Uterus (tissue), 4 donors: Measurements from ENCODE around the gene CAMTA2. TPM values are rescaled to one million over a fixed set of nuclear protein-coding genes. Genes with fewer than 3 reads are reported as not detected.

ENCODE experiments used
- DNase-seq, 2 donors: peaks; one replicate each; pipeline ENCODE4 v3.0.0-alpha.2; 2019 to 2020
- H3K27ac ChIP-seq, 2 donors: fragments of 200-600 bp; sonication (generic); 1 replicate in 1 of 2; 2 replicates in 1 of 2; pipeline ENCODE4 v1.5.1; 2016 to 2018
- H3K27me3 ChIP-seq, 2 donors: fragments of 200-600 bp; sonication (generic); one replicate each; pipeline ENCODE4 v1.5.1; 2018 to 2019; ENCODE audit warnings: control low read depth in 1 of 2
- H3K36me3 ChIP-seq, 2 donors: fragments of 200-600 bp; sonication (generic); one replicate each; pipeline ENCODE4 v1.5.1; 2019; ENCODE audit warnings: control low read depth in 1 of 2
- H3K4me1 ChIP-seq, 2 donors: fragments of 200-600 bp; sonication (generic); one replicate each; pipeline ENCODE4 v1.5.1; 2018 to 2019; ENCODE audit warnings: control low read depth in 1 of 2
- H3K4me3 ChIP-seq, 2 donors: fragments of 200-600 bp; sonication (generic); 1 replicate in 1 of 2; 2 replicates in 1 of 2; pipeline ENCODE4 v1.5.1; 2018 to 2019; ENCODE audit warnings: mild to moderate bottlenecking in 1 of 2
- H3K9me3 ChIP-seq, 2 donors: fragments of 200-600 bp; sonication (generic); one replicate each; pipeline ENCODE4 v1.5.1; 2019; ENCODE audit warnings: control low read depth in 1 of 2
- POLR2A ChIP-seq, 2 donors: fragments of 450-650 bp; IDR thresholded peaks; one replicate each; pipeline ENCODE4 v1.6.1; 2016; ENCODE audit warnings: antibody characterized with exemption in 2 of 2, mild to moderate bottlenecking in 1 of 2, moderate library complexity in 1 of 2
- intact Hi-C: fragments of 100-400 bp; cut with DNase I; formaldehyde crosslinking; loops from one replicate; pipeline ENCODE4 v1.15.1; 2023; ENCODE audit warnings: low total_unique reads
- total RNA-seq, 4 donors: library from RNA; depleted of rRNA in 3 of 4; stranded (reverse); fragments of >200 nt in 3 of 4; gene quantifications; one replicate each; pipeline versions ENCODE4 v1.1.0 to v1.2.4, GENCODE V29; 2014 to 2023
- TF ChIP-seq, protein P1 (sequence below), 4 experiments: fragments of 200-600 bp in 2 of 4; fragments of 450-650 bp in 2 of 4; sonication (generic) in 2 of 4; IDR thresholded peaks; one replicate each; pipeline ENCODE4 v1.5.1; 2016 to 2019; ENCODE audit warnings: antibody characterized with exemption in 4 of 4, mild to moderate bottlenecking in 2 of 4, moderate library complexity in 1 of 4
- donor health status: DM: yes; HTN: yes; CAD: no.

The CAMTA2 gene
- total RNA-seq, 4 donors from 2014 or later: 7.3 to 80.8 (median 12.7) TPM

DNA sequence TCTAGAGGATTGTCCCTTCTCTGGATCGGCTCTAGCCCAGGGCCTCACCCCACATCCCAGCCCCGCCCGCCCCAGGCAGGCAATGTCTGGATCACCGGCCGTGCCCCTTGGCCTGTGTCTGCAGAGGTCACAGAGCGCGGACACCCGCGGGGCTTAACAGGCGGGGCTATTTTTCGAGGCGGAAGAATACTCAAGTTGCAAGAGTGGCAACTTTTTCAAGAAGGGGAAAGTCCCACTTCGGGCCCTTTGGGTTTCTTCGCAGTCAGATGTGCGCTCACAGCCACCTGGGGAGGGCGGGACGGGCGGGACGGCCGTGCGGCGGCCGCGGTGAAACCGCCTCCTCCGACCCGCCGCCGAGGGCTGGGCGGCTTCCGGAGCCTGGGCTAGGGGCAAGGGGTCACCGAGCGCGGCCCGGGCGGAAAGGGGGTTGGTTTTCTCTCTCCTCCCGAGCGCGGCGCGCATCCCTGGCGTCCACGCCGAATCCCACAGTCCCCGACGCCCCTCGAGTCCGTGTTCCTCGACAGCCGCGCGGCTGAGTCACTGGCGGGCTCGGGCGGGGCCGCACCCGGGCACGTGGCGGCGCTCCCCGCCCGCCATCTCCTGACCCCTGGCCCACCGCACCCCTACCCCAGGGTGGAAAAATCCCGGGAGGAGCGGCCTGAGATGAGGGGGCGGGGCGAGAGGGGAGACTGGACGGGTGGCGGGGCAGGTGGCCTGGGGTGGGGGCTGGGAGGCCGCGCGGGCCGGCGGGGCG, 38.0 kb downstream of the CAMTA2 start:
- intact Hi-C loops: no loop called here
- H3K4me1 ChIP-seq: peaks cover 12 to 17% of the 10 kb centered on the region in 2 donors
- DNase-seq: peak; percentile 78 to 85
- peak overlapping the region; percentile 82 to 97 for H3K4me3 ChIP-seq
- no peaks in the 10 kb centered on the region for H3K9me3 ChIP-seq
- TF ChIP-seq POLR2A (IDR thresholded peaks at IDR 0.05): peak in 1 of 2 donors; percentile 37
- TF ChIP-seq, protein P1, sequence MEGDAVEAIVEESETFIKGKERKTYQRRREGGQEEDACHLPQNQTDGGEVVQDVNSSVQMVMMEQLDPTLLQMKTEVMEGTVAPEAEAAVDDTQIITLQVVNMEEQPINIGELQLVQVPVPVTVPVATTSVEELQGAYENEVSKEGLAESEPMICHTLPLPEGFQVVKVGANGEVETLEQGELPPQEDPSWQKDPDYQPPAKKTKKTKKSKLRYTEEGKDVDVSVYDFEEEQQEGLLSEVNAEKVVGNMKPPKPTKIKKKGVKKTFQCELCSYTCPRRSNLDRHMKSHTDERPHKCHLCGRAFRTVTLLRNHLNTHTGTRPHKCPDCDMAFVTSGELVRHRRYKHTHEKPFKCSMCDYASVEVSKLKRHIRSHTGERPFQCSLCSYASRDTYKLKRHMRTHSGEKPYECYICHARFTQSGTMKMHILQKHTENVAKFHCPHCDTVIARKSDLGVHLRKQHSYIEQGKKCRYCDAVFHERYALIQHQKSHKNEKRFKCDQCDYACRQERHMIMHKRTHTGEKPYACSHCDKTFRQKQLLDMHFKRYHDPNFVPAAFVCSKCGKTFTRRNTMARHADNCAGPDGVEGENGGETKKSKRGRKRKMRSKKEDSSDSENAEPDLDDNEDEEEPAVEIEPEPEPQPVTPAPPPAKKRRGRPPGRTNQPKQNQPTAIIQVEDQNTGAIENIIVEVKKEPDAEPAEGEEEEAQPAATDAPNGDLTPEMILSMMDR (IDR thresholded peaks at IDR 0.05): no peak
- H3K27me3 ChIP-seq: no peaks in the 10 kb centered on the region
- H3K36me3 ChIP-seq: no peaks in the 10 kb centered on the region
- peak overlapping the region; percentile 93 to 98 for H3K27ac ChIP-seq

DNA sequence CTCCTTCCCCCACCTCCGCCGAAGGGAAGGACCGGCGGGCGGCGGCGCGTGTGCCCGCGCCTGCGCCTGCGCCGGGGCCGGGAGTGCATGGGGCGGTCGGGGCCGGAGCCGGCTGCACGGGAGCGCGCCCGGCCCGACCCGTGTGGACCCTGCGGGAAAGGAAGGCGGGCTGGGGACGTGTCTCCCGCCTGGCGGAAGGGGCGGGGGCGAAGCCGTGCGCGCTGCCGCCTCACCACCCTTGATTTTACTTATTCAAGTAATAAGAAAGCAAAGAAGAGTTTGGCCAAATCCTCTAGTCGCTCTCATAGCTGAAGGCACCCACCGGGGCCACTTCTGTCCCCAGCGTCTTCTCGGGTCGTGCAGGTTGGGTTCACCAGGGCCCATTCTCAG, 38.5 kb downstream of the CAMTA2 start:
- intact Hi-C loops: no loop called here
- peaks cover 12 to 17% of the 10 kb centered on the region in 2 donors for H3K4me1 ChIP-seq
- peak; percentile 43 to 67 for TF ChIP-seq POLR2A (IDR thresholded peaks at IDR 0.05)
- TF ChIP-seq, protein P1 (IDR thresholded peaks at IDR 0.05): no peak

DNA sequence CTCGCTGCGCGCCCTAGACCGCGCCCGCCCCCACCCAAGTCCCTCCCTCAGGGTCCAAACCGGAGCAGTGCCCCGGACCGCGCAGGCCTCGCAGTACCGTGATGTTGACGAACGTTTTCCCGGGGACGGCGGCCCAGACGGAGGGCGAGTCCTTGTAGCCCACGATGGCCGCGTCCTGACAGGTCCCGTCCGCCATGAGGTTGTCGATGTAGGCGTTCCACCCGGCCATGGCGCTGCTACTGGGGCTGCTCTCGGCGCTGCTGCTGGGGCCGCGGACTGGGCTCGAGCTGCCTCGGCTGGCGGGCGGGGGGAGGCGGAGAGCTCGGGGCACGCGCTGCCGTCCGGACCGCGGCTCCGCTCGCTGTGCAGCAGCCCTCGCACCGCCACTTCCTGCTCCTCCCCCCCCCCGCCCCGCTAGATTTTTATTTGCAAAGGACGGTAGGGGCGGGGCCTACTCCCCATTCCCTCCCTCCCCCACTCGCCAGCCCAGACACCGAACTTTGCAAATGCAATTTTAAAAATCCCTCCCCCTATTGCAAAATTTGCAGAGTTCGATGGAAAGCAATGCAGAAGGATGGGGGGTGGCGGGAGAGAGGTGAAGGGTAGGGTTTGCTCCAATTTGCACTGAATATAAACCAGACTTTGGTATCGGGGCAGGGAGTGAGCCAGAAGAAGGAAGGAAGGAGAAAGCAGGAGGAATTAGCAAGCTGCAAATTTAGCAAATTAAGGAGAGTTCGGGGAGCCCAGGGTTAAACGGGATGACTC, 39.1 kb downstream of the CAMTA2 start, which contains the start of gene PFN1:
Gene PFN1 (minus strand): TSS at position 365 of the 765 bp plus-strand sequence. CDS start 136 bp downstream, at position 229.
- DNase-seq: peak; percentile 91 to 95
- Histone ChIP-seq H3K9me3 (no peaks in the 10 kb centered on the region), H3K4me1 (peaks cover 12 to 17% of the 10 kb centered on the region in 2 donors), H3K36me3 (no peaks in the 10 kb centered on the region), H3K27me3 (no peaks in the 10 kb centered on the region), H3K27ac (peak within 1 kb of the TSS; percentile 93 to 98), H3K4me3 (peak within 1 kb of the TSS; percentile 82 to 97)
- TF ChIP-seq, protein P1 (IDR thresholded peaks at IDR 0.05): no peak
- peak; percentile 37 to 88 for TF ChIP-seq POLR2A (IDR thresholded peaks at IDR 0.05)
- intact Hi-C loops: no loop called here

More for the DNA sequence above, 38.5 kb downstream of the CAMTA2 start:
- Histone ChIP-seq H3K9me3 (no peaks in the 10 kb centered on the region), H3K27ac (peak overlapping the region; percentile 93 to 98), H3K4me3 (peak overlapping the region; percentile 82 to 97), H3K27me3 (no peaks in the 10 kb centered on the region), H3K36me3 (no peaks in the 10 kb centered on the region)
- DNase-seq: peak; percentile 79 to 84

DNA sequence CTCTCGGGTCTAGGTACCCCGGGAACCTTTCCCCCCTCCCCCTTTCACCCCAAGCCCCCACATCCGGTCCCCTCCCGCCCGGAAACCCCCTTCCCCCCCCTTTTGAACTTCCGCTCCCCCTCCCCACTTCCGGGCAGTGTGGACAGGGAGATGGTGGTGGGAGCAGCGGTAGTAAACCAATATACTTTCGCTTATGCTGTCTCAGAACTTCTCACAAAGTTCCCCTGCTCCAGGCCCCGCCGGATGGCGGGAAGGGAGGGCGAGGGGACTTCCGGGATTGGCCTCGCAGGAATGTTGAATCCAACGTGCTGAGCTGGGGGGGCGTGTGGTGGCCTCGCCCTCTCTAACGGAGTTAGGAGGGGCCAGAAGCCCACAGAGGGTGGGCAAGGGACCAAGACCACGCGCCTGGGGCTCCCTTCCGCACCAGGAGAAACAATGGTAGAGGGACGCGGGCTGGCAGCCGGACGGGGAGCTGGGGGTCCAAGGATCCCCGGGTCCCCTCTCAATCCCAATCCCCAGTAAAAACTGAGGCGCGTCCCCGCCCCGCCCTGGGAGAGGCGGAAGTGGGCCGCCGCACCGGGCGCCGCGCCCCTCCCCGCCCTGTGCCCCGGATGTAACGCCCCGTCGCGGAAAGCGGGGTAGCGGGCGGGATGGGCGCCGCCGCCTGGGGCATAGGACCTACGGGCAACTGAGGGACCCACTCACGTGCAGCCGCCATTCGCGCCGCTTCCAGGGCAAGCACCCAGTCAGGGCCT, 39.9 kb downstream of the CAMTA2 start:
- H3K4me3 ChIP-seq: peak overlapping the region; percentile 82 to 97
- TF ChIP-seq, protein P1 (IDR thresholded peaks at IDR 0.05): no peak
- peak in 1 of 2 donors; percentile 5 for TF ChIP-seq POLR2A (IDR thresholded peaks at IDR 0.05)
- intact Hi-C loops: no loop called here
- H3K9me3 ChIP-seq: no peaks in the 10 kb centered on the region
- H3K36me3 ChIP-seq: no peaks in the 10 kb centered on the region
- H3K4me1 ChIP-seq: peaks cover 12 to 17% of the 10 kb centered on the region in 2 donors
- no peaks in the 10 kb centered on the region for H3K27me3 ChIP-seq
- peak overlapping the region; percentile 93 to 98 for H3K27ac ChIP-seq
- DNase-seq: peak; percentile 57 to 71
